ENCODE measurements around the gene ATP5F1C. TPM values are rescaled to one million over a fixed set of nuclear protein-coding genes. Genes with fewer than 3 reads are reported as not detected.
"Not testable (repeated sequence)": the region's sequence is repeated elsewhere in the genome, so short reads cannot be mapped to it uniquely, and the experiment has no call there.

ATP5F1C gene
- total and polyA plus RNA-seq, 4 donors = 133 to 262 (median 205) TPM

- no peak overlapping the region for H3K9ac ChIP-seq (ENCODE audit: low read depth in 1 of 2, low read length in 2 of 2)
- H3K36me3 ChIP-seq (ENCODE audit: control insufficient read depth in 4 of 4, insufficient read depth in 3 of 4, low read depth in 1 of 4, low read length in 3 of 4) = peaks cover 5 to 15% (median 12%) of the 10 kb centered on the region in 4 donors
- no peak for DNase-seq (ENCODE audit: low spot score)
- no peak overlapping the region for H3K4me3 ChIP-seq (ENCODE audit: low read depth in 1 of 3, low read length in 3 of 3)
- H3K27ac ChIP-seq (ENCODE audit: low read depth in 1 of 2, low read length in 2 of 2) = no peak overlapping the region
- TF ChIP-seq RAD21 (IDR thresholded peaks at IDR 0.05) (no peak), FOXA2 (IDR thresholded peaks at IDR 0.05) (no peak), GABPA (IDR thresholded peaks at IDR 0.05 in 1 of 2, conservative IDR thresholded peaks at IDR 0.05 in 1 of 2) (no peak), HNF4A (conservative IDR thresholded peaks at IDR 0.05) (no peak), NR2F2 (IDR thresholded peaks at IDR 0.05) (no peak), JUND (IDR thresholded peaks at IDR 0.05) (no peak), EGR1 (IDR thresholded peaks at IDR 0.05; ENCODE audit: low read depth in 2 of 2) (no peak), TAF1 (conservative IDR thresholded peaks at IDR 0.05) (no peak), MAX (IDR thresholded peaks at IDR 0.05) (no peak), ATF3 (IDR thresholded peaks at IDR 0.05) (no peak), RXRA (IDR thresholded peaks at IDR 0.05) (no peak), CTCF (IDR thresholded peaks at IDR 0.05; ENCODE audit: low read depth, low read length, missing input control) (no peak)
- H3K9me3 ChIP-seq (ENCODE audit: control insufficient read depth in 4 of 4, low read length in 3 of 4) = no peaks in the 10 kb centered on the region
- H3K4me1 ChIP-seq (ENCODE audit: control insufficient read depth in 4 of 4, insufficient read depth in 4 of 4, low read length in 3 of 4) = peaks cover 0 to 3% (median 0%) of the 10 kb centered on the region in 4 donors
- no peaks in the 10 kb centered on the region for H3K27me3 ChIP-seq (ENCODE audit: control insufficient read depth in 4 of 4, insufficient read depth in 4 of 4, low read length in 3 of 4)
- 91% methylated on average over 5 of the region's 5 CpGs for WGBS
Measured at GRCh38 chr10:7811000-7811399, 23.0 kb downstream of the ATP5F1C start.

GRCh38 chr10:7811743-7812142, 23.8 kb downstream of the ATP5F1C start:
- not testable (repeated sequence) for H3K9me3 ChIP-seq (ENCODE audit: control insufficient read depth in 4 of 4, low read length in 3 of 4); H3K4me1 ChIP-seq (ENCODE audit: control insufficient read depth in 4 of 4, insufficient read depth in 4 of 4, low read length in 3 of 4); H3K27ac ChIP-seq (ENCODE audit: low read depth in 1 of 2, low read length in 2 of 2); H3K27me3 ChIP-seq (ENCODE audit: control insufficient read depth in 4 of 4, insufficient read depth in 4 of 4, low read length in 3 of 4); H3K4me3 ChIP-seq (ENCODE audit: low read depth in 1 of 3, low read length in 3 of 3); H3K9ac ChIP-seq (ENCODE audit: low read depth in 1 of 2, low read length in 2 of 2); DNase-seq (ENCODE audit: low spot score)
- 39% methylated on average over 7 of the region's 7 CpGs for WGBS
- TF ChIP-seq SP1 (IDR thresholded peaks at IDR 0.05) (peak; percentile 32), RXRA (IDR thresholded peaks at IDR 0.05) (peak; percentile 54 to 58), HNF4A (conservative IDR thresholded peaks at IDR 0.05) (peak; percentile 61 to 68)
- H3K36me3 ChIP-seq (ENCODE audit: control insufficient read depth in 4 of 4, insufficient read depth in 3 of 4, low read depth in 1 of 4, low read length in 3 of 4) = peaks cover 5 to 12% (median 10%) of the 10 kb centered on the region in 4 donors

DNA sequence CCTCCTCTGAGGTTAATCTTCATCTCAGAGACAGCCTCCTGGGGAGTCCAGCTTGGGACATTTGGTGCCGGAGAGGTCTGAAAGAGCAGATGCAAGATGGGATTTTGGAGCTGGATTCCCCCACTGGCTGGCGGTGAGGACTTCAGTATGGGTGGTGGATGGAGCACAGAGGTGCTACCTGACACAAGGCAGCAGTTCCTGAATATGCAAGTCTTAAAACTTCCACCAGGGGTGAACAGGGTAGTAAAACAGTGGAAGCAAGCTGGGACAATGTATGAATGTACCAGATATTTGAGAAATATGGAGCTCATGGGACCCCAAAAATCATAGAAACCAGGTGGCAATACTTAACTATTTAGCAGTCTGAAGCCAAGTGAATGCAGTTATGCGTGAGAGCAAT, 25.5 kb downstream of the ATP5F1C start:
- H3K4me3 ChIP-seq (ENCODE audit: low read depth in 1 of 3, low read length in 3 of 3) = no peak overlapping the region
- H3K4me1 ChIP-seq (ENCODE audit: control insufficient read depth in 4 of 4, insufficient read depth in 4 of 4, low read length in 3 of 4) = peaks cover 3 to 9% (median 3%) of the 10 kb centered on the region in 4 donors
- H3K9me3 ChIP-seq (ENCODE audit: control insufficient read depth in 4 of 4, low read length in 3 of 4) = no peaks in the 10 kb centered on the region
- DNase-seq (ENCODE audit: low spot score) = no peak
- H3K27ac ChIP-seq (ENCODE audit: low read depth in 1 of 2, low read length in 2 of 2) = no peak overlapping the region
- WGBS = 90% methylated on average over 3 of the region's 3 CpGs
- no peak overlapping the region for H3K9ac ChIP-seq (ENCODE audit: low read depth in 1 of 2, low read length in 2 of 2)
- H3K36me3 ChIP-seq (ENCODE audit: control insufficient read depth in 4 of 4, insufficient read depth in 3 of 4, low read depth in 1 of 4, low read length in 3 of 4) = peaks cover 0 to 2% (median 0%) of the 10 kb centered on the region in 4 donors
- no peaks in the 10 kb centered on the region for H3K27me3 ChIP-seq (ENCODE audit: control insufficient read depth in 4 of 4, insufficient read depth in 4 of 4, low read length in 3 of 4)
- TF ChIP-seq FOXA1 (IDR thresholded peaks at IDR 0.05) (no peak), YY1 (IDR thresholded peaks at IDR 0.05) (no peak), RXRA (IDR thresholded peaks at IDR 0.05) (no peak), GABPA (IDR thresholded peaks at IDR 0.05 in 1 of 2, conservative IDR thresholded peaks at IDR 0.05 in 1 of 2) (no peak), HNF4A (conservative IDR thresholded peaks at IDR 0.05) (no peak), HNF4G (IDR thresholded peaks at IDR 0.05) (no peak), ZBTB33 (IDR thresholded peaks at IDR 0.05) (no peak), JUND (IDR thresholded peaks at IDR 0.05) (no peak), ATF3 (IDR thresholded peaks at IDR 0.05) (no peak), EGR1 (IDR thresholded peaks at IDR 0.05; ENCODE audit: low read depth in 2 of 2) (no peak), TAF1 (conservative IDR thresholded peaks at IDR 0.05) (no peak)
- TF ChIP-seq, protein P1, sequence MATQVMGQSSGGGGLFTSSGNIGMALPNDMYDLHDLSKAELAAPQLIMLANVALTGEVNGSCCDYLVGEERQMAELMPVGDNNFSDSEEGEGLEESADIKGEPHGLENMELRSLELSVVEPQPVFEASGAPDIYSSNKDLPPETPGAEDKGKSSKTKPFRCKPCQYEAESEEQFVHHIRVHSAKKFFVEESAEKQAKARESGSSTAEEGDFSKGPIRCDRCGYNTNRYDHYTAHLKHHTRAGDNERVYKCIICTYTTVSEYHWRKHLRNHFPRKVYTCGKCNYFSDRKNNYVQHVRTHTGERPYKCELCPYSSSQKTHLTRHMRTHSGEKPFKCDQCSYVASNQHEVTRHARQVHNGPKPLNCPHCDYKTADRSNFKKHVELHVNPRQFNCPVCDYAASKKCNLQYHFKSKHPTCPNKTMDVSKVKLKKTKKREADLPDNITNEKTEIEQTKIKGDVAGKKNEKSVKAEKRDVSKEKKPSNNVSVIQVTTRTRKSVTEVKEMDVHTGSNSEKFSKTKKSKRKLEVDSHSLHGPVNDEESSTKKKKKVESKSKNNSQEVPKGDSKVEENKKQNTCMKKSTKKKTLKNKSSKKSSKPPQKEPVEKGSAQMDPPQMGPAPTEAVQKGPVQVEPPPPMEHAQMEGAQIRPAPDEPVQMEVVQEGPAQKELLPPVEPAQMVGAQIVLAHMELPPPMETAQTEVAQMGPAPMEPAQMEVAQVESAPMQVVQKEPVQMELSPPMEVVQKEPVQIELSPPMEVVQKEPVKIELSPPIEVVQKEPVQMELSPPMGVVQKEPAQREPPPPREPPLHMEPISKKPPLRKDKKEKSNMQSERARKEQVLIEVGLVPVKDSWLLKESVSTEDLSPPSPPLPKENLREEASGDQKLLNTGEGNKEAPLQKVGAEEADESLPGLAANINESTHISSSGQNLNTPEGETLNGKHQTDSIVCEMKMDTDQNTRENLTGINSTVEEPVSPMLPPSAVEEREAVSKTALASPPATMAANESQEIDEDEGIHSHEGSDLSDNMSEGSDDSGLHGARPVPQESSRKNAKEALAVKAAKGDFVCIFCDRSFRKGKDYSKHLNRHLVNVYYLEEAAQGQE (IDR thresholded peaks at IDR 0.05) = no peak

All from liver (tissue), 9 donors.